K562 (cell line): ENCODE measurements around the gene DCHS2. TPM values are rescaled to one million over a fixed set of nuclear protein-coding genes. Genes with fewer than 3 reads are reported as not detected.

Experiments
- ATAC-seq: fragments of 200-7000 bp; cut with Tn5 transposase; 3 replicates; pipeline ENCODE4 v1.9.1; 2020; ENCODE audit warnings: moderate library complexity
- BruUV-seq: library from RNA; stranded (reverse); fragments of 400-500 nt; replicated peaks from 2 replicates; lab custom pipeline; 2021; lab: Mats Ljungman, UMichigan
- CTCF ChIA-PET: fragments of 300-600 bp; formaldehyde crosslinking; extraction: SDS; loops from one replicate; lab custom pipeline; 2021; ENCODE audit warnings: low intra/inter-chr PET ratio; lab: Yijun Ruan, JAX
- POLR2A ChIA-PET: fragments of 300-600, 350-650 bp; sonication (Branson Sonifier 250); formaldehyde crosslinking; extraction: SDS; loops from one replicate; lab custom pipeline; 2021; ENCODE audit warnings: antibody characterized with exemption, inconsistent platforms; lab: Yijun Ruan, JAX
- DNase-seq, 4 experiments: peaks; one replicate each; pipeline versions ENCODE4 v3.0.0 to v3.0.0-alpha.2; 2011 to 2018; ENCODE audit warnings: low spot score in 3 of 4, mixed read lengths in 3 of 4; ENCODE audit errors: extremely low read depth in 1 of 4
- FAIRE-seq: peaks from 2 replicates; lab custom pipeline; 2011; peaks lifted over from hg19 to GRCh38; lab: Jason Lieb, UNC
- H2AFZ ChIP-seq: 2 replicates; pipeline ENCODE4 v1.6.0; 2011; ENCODE audit warnings: low read depth, low read length, control low read depth, inconsistent platforms
- H3K27ac ChIP-seq: fragments of 200-600 bp; 3 replicates; pipeline ENCODE4 v1.8.0; 2011; ENCODE audit warnings: low read depth, mild to moderate bottlenecking, control low read depth, inconsistent platforms, low read length, moderate library complexity, mixed read lengths; ENCODE audit errors: extremely low read depth
- H3K27me3 ChIP-seq, 2 experiments: fragments of 300-600 bp in 1 of 2; 2 replicates in 1 of 2; 3 replicates in 1 of 2; pipeline versions ENCODE4 v1.6.0 to v1.8.0; 2011; ENCODE audit warnings: inconsistent platforms in 2 of 2, low read length in 2 of 2, mild to moderate bottlenecking in 1 of 2, mixed read lengths in 1 of 2, moderate library complexity in 1 of 2; ENCODE audit not compliant: control insufficient read depth in 2 of 2, insufficient read depth in 2 of 2
- H3K36me3 ChIP-seq: fragments of 300-600 bp; 3 replicates; pipeline ENCODE4 v1.8.0; 2011; ENCODE audit warnings: mild to moderate bottlenecking, low read length, inconsistent platforms; ENCODE audit not compliant: control insufficient read depth, insufficient read depth
- H3K4me1 ChIP-seq, 2 experiments: fragments of 200-600 bp in 1 of 2; replicated peaks in 1 of 2; 2 replicates in 1 of 2; 3 replicates in 1 of 2; pipeline versions ENCODE4 v1.5.1 to v1.8.0; 2011; ENCODE audit warnings: inconsistent platforms in 2 of 2, low read length in 2 of 2, mild to moderate bottlenecking in 1 of 2, mixed read lengths in 1 of 2, moderate library complexity in 1 of 2; ENCODE audit not compliant: control insufficient read depth in 2 of 2, insufficient read depth in 2 of 2
- H3K4me2 ChIP-seq: 2 replicates; pipeline ENCODE4 v1.6.1; 2011; ENCODE audit warnings: low read length, control low read depth, inconsistent platforms, mixed read lengths; ENCODE audit not compliant: insufficient read depth
- H3K4me3 ChIP-seq: fragments of 200-600 bp; sonication (generic), shearing (Covaris generic); 2 replicates; pipeline ENCODE4 v1.5.1; 2016; ENCODE audit warnings: control low read depth, inconsistent platforms
- H3K79me2 ChIP-seq: fragments of 200-600 bp; 3 replicates; pipeline ENCODE4 v1.8.0; 2011; ENCODE audit warnings: low read length, inconsistent platforms; ENCODE audit not compliant: control insufficient read depth, insufficient read depth
- H3K9ac ChIP-seq, 2 experiments: 2 replicates each; pipeline versions ENCODE4 v1.6.0 to v1.6.1; 2011; ENCODE audit warnings: low read depth in 2 of 2, low read length in 2 of 2, control low read depth in 1 of 2, inconsistent platforms in 1 of 2, mild to moderate bottlenecking in 1 of 2, mixed read lengths in 1 of 2; ENCODE audit not compliant: insufficient read depth in 1 of 2
- H3K9me1 ChIP-seq: one replicate; pipeline ENCODE4 v1.6.0; 2011; ENCODE audit warnings: inconsistent platforms, mild to moderate bottlenecking, low read length, moderate library complexity; ENCODE audit not compliant: control insufficient read depth, insufficient read depth
- H3K9me3 ChIP-seq: replicated peaks from 2 replicates; pipeline ENCODE4 v1.5.1; 2011; ENCODE audit warnings: low read depth, low read length, inconsistent platforms; ENCODE audit not compliant: control insufficient read depth, insufficient read depth
- H4K20me1 ChIP-seq: replicated peaks from 2 replicates; pipeline ENCODE4 v1.6.1; 2011; ENCODE audit warnings: low read length, inconsistent platforms, mixed read lengths; ENCODE audit not compliant: control insufficient read depth, insufficient read depth
- CHD2 ChIP-seq: IDR thresholded peaks from 2 replicates; pipeline ENCODE4 v1.6.1; 2011; ENCODE audit warnings: low read depth, low read length
- DEAF1 ChIP-seq: fragments of 450-650 bp; formaldehyde crosslinking; IDR thresholded peaks from 2 replicates; pipeline ENCODE4 v1.4.0; 2020; ENCODE audit warnings: mild to moderate bottlenecking, moderate library complexity
- EP400 ChIP-seq: fragments of 450-650 bp; IDR thresholded peaks from 2 replicates; pipeline ENCODE4 v1.6.1; 2017; ENCODE audit warnings: antibody characterized with exemption, mild to moderate bottlenecking, moderate library complexity
- JUN ChIP-seq, 2 experiments: sonication (generic) in 1 of 2; formaldehyde crosslinking in 1 of 2; IDR thresholded peaks; 2 replicates each; pipeline versions ENCODE4 v1.6.1 to v1.8.0; 2012 to 2022; ENCODE audit warnings: borderline replicate concordance in 2 of 2, mild to moderate bottlenecking in 2 of 2, improper control_type of control experiment in 1 of 2, low read depth in 1 of 2, low read length in 1 of 2, missing genetic modification reagents in 1 of 2
- LCOR ChIP-seq: sonication (generic); formaldehyde crosslinking; IDR thresholded peaks from 2 replicates; pipeline ENCODE4 v1.8.0; 2022; ENCODE audit warnings: mild to moderate bottlenecking, missing genetic modification reagents
- MCM3 ChIP-seq: fragments of 450-650 bp; IDR thresholded peaks from 2 replicates; pipeline ENCODE4 v1.6.1; 2016
- NCOA1 ChIP-seq: fragments of 450-650 bp; IDR thresholded peaks from 2 replicates; pipeline ENCODE4 v1.6.1; 2016; ENCODE audit warnings: low read depth
- NCOR1 ChIP-seq: fragments of 450-650 bp; IDR thresholded peaks from 2 replicates; pipeline ENCODE4 v1.6.1; 2016; ENCODE audit warnings: mild to moderate bottlenecking, moderate library complexity
- NELFE ChIP-seq: IDR thresholded peaks from 2 replicates; pipeline ENCODE4 v1.6.1; 2011; ENCODE audit warnings: mild to moderate bottlenecking; ENCODE audit not compliant: insufficient read depth, insufficient read length
- SMAD4 ChIP-seq: fragments of 250-450 bp; sonication (Bioruptor Pico); conservative IDR thresholded peaks from 2 replicates; pipeline ENCODE4 v1.8.0; 2021; ENCODE audit warnings: inconsistent platforms, mild to moderate bottlenecking, moderate library complexity
- ZNF146 ChIP-seq: IDR thresholded peaks from one replicate; pipeline ENCODE4 v1.6.1; 2018; ENCODE audit warnings: missing compliant biosample characterization; ENCODE audit not compliant: unreplicated experiment
- ZNF197 ChIP-seq: fragments of 200-800 bp; sonication (Bioruptor generic); IDR thresholded peaks from 2 replicates; pipeline ENCODE4 v1.6.1; 2016; ENCODE audit warnings: low read depth, missing genetic modification characterization, missing compliant biosample characterization
- ZNF354B ChIP-seq: fragments of 250-450 bp; sonication (Bioruptor Pico); IDR thresholded peaks from 2 replicates; pipeline ENCODE4 v1.4.0; 2020
- ZNF518B ChIP-seq: fragments of 250-450 bp; sonication (Bioruptor Pico); IDR thresholded peaks from 2 replicates; pipeline ENCODE4 v1.5.0; 2021; ENCODE audit warnings: mild to moderate bottlenecking, moderate library complexity
- ZNF644 ChIP-seq: fragments of 200-800 bp; sonication (Bioruptor generic); IDR thresholded peaks from 2 replicates; pipeline ENCODE4 v1.6.1; 2016; ENCODE audit warnings: low read depth, missing genetic modification characterization, missing compliant biosample characterization
- WGBS: fragments of 100-300 bp; shearing (Covaris generic); methylation state at CpG from one replicate; pipeline ENCODE4 v1.1.6; 2016; ENCODE audit warnings: low coverage, mixed read lengths; ENCODE audit not compliant: insufficient coverage; ENCODE audit errors: missing lambda C conversion rate; 5-methylcytosine and 5-hydroxymethylcytosine counted together
- in situ Hi-C: fragments of 300-500 bp; cut with MboI; formaldehyde crosslinking; loops from 4 replicates; pipeline ENCODE4 v1.15.0; 2018; ENCODE audit warnings: inconsistent platforms, mixed read lengths
- intact Hi-C: fragments of 100-400 bp; cut with micrococcal nuclease; formaldehyde crosslinking; loops from 2 replicates; pipeline ENCODE4 v1.14.2; 2022
- polyA plus RNA-seq, 8 experiments: library from polyadenylated mRNA; depleted of rRNA in 4 of 8; stranded (reverse) in 5 of 8; unstranded in 3 of 8; fragments of >200 nt; fragmentation: Nextera tagmentation in 2 of 8; fragmentation: Illumina TruSeq in 1 of 8; extraction: Ambion mirVana in 2 of 8; extraction: Trizol in 1 of 8; gene quantifications; 2 replicates each; pipeline versions ENCODE4 v1.2.1 to v1.2.3, GENCODE V29; 2011 to 2014; ENCODE audit warnings: inconsistent platforms in 1 of 8, missing spikeins in 1 of 8
- total RNA-seq, 7 experiments: library from RNA; depleted of rRNA in 6 of 7; stranded (reverse); fragments of >200 nt in 6 of 7; fragmentation: Illumina TruSeq in 2 of 7; extraction: Trizol in 2 of 7; gene quantifications; 2 replicates each; pipeline versions ENCODE4 v1.2.1 to v1.2.3, GENCODE V29; 2011 to 2021; ENCODE audit warnings: low replicate concordance in 1 of 7

Gene DCHS2
- total and polyA plus RNA-seq, 9 of the 15 experiments (the other 6 are each of a cell fraction or from before 2014, with no cell fraction given), result 0.49 to 7.1 (median 5.3) TPM

GRCh38 chr4:154511548-154511947 lies 19.9 kb upstream of the DCHS2 start:
- H4K20me1 ChIP-seq, result no peaks in the 10 kb centered on the region
- H3K9me3 ChIP-seq, result no peaks in the 10 kb centered on the region
- no peaks in the 10 kb centered on the region for H3K27me3 ChIP-seq
- H3K4me1 ChIP-seq, result no peaks in the 10 kb centered on the region
- CTCF ChIA-PET, result no interaction called here
- in situ Hi-C loops (no loop called here), intact Hi-C loops (no loop called here)
- no peak overlapping the region for H3K27ac ChIP-seq
- H3K9ac ChIP-seq, result no peak overlapping the region
- H3K4me3 ChIP-seq, result no peak overlapping the region
- BruUV-seq, result no TSS peak
- H3K9me1 ChIP-seq, result no peaks in the 10 kb centered on the region
- FAIRE-seq, result no peak
- no peak for DNase-seq
- no peaks in the 10 kb centered on the region for H3K79me2 ChIP-seq
- no peak for ATAC-seq
- H3K36me3 ChIP-seq, result no peaks in the 10 kb centered on the region
- no peak overlapping the region for H2AFZ ChIP-seq
- WGBS, result 31% methylated on average over 2 of the region's 2 CpGs
- H3K4me2 ChIP-seq, result no peak overlapping the region
- POLR2A ChIA-PET, result interaction anchor here (0.6 kb wide), 1 partner anchor 977 kb away, joined by 3 read pairs; no protein-coding TSS in a partner anchor
- TF ChIP-seq ZNF354B (CRISPR knock-in tag) (no peak), ZNF518B (CRISPR knock-in tag) (no peak), ZNF146 (CRISPR knock-in tag) (no peak), ZNF197 (CRISPR knock-in tag) (no peak), MCM3 (no peak), DEAF1 (CRISPR knock-in tag) (no peak), ZNF644 (tag) (no peak), JUN (IDR thresholded peaks at IDR 0.05; ENCODE audit: borderline replicate concordance, low read depth, low read length) (no peak), JUN (CRISPR knock-in tag; IDR thresholded peaks at IDR 0.05; ENCODE audit: borderline replicate concordance) (no peak), CHD2 (no peak), LCOR (no peak), NCOA1 (no peak), EP400 (no peak), NCOR1 (no peak), NELFE (no peak), SMAD4 (CRISPR knock-in tag) (no peak)
